ENCODE data around the gene WRNIP1.
"Not testable (repeated sequence)": the region's sequence is repeated elsewhere in the genome, so short reads cannot be mapped to it uniquely, and the experiment has no call there.

WRNIP1 gene

GRCh38 chr6:2762868-2763267 is 2.3 kb upstream of the WRNIP1 start:
- DNase-seq (ENCODE audit: low read depth in 3 of 3): not testable (repeated sequence)

- DNase-seq (ENCODE audit: low read depth in 3 of 3): no peak
These were observed 1.8 kb upstream of the WRNIP1 start for GRCh38 chr6:2763345-2763841.

- DNase-seq (ENCODE audit: low read depth in 3 of 3): no peak
These were observed 1.2 kb upstream of the WRNIP1 start for GRCh38 chr6:2763876-2764540.

- peak; percentile 24 to 42 (median 24) for DNase-seq (ENCODE audit: low read depth in 3 of 3)
These were observed 505 bp upstream of the WRNIP1 start for GRCh38 chr6:2764610-2765165.

GRCh38 chr6:2765896-2766766 is 938 bp downstream of the WRNIP1 start:
- DNase-seq (ENCODE audit: low read depth in 3 of 3): peak in 2 of 3 donors; percentile 18 to 31

GRCh38 chr6:2766767-2767656 is 1.8 kb downstream of the WRNIP1 start:
- no peak for DNase-seq (ENCODE audit: low read depth in 3 of 3)

GRCh38 chr6:2767657-2768524 is 2.7 kb downstream of the WRNIP1 start:
- DNase-seq (ENCODE audit: low read depth in 3 of 3): no peak

- no peak for DNase-seq (ENCODE audit: low read depth in 3 of 3)
These were observed 3.5 kb downstream of the WRNIP1 start for GRCh38 chr6:2768696-2769095.

GRCh38 chr6:2770171-2770570 is 5.0 kb downstream of the WRNIP1 start:
- DNase-seq (ENCODE audit: low read depth in 3 of 3): no peak

GRCh38 chr6:2771079-2771478 is 5.9 kb downstream of the WRNIP1 start:
- no peak for DNase-seq (ENCODE audit: low read depth in 3 of 3)

- DNase-seq (ENCODE audit: low read depth in 3 of 3): no peak
These were observed 7.6 kb downstream of the WRNIP1 start for GRCh38 chr6:2772840-2773239.

GRCh38 chr6:2773449-2773848 is 8.3 kb downstream of the WRNIP1 start:
- DNase-seq (ENCODE audit: low read depth in 3 of 3): no peak

- DNase-seq (ENCODE audit: low read depth in 3 of 3): no peak
These were observed 9.8 kb downstream of the WRNIP1 start for GRCh38 chr6:2775003-2775402.

GRCh38 chr6:2777249-2777648 is 12.1 kb downstream of the WRNIP1 start:
- no peak for DNase-seq (ENCODE audit: low read depth in 3 of 3)

GRCh38 chr6:2780102-2780737 is 15.0 kb downstream of the WRNIP1 start:
- no peak for DNase-seq (ENCODE audit: low read depth in 3 of 3)

GRCh38 chr6:2781685-2782355 is 16.6 kb downstream of the WRNIP1 start:
- no peak for DNase-seq (ENCODE audit: low read depth in 3 of 3)

GRCh38 chr6:2782356-2782708 is 17.1 kb downstream of the WRNIP1 start:
- no peak for DNase-seq (ENCODE audit: low read depth in 3 of 3)

GRCh38 chr6:2782825-2783187 is 17.6 kb downstream of the WRNIP1 start:
- DNase-seq (ENCODE audit: low read depth in 3 of 3): no peak

GRCh38 chr6:2783188-2783963 is 18.2 kb downstream of the WRNIP1 start:
- no peak for DNase-seq (ENCODE audit: low read depth in 3 of 3)
